ENCODE measurements around the gene GIMAP6.
"Not testable (repeated sequence)": the region's sequence is repeated elsewhere in the genome, so short reads cannot be mapped to it uniquely, and the experiment has no call there.

GIMAP6 gene

GRCh38 chr7:150585199-150585598 is 47.0 kb downstream of the GIMAP6 start:
- no peak for DNase-seq (ENCODE audit: low spot score)

GRCh38 chr7:150580638-150581394 is 51.4 kb downstream of the GIMAP6 start:
- no peak for DNase-seq (ENCODE audit: low spot score)

- not testable (repeated sequence) for DNase-seq (ENCODE audit: low spot score)
These were observed 52.1 kb downstream of the GIMAP6 start for GRCh38 chr7:150579979-150580637.

Measured in NAMALWA (cell line).